GM12878 (cell line): ENCODE data around the gene CCDC187. TPM values are rescaled to one million over a fixed set of nuclear protein-coding genes. Genes with fewer than 3 reads are reported as not detected.

Experiments used
- ATAC-seq: fragments of 200-7000 bp; cut with Tn5 transposase; 3 replicates; pipeline ENCODE4 v1.9.1; 2020; ENCODE audit warnings: mild to moderate bottlenecking, moderate library complexity
- BruUV-seq: library from RNA; stranded (reverse); fragments of 400-500 nt; replicated peaks from 2 replicates; lab custom pipeline; 2021; lab: Mats Ljungman, UMichigan
- CTCF ChIA-PET: fragments of 300-600 bp; sonication (Branson Sonifier 250); formaldehyde crosslinking; extraction: SDS; loops from one replicate; lab custom pipeline; 2021; ENCODE audit warnings: inconsistent platforms; lab: Yijun Ruan, JAX
- POLR2A ChIA-PET: fragments of 350-600 bp; formaldehyde crosslinking; extraction: SDS; loops from one replicate; lab custom pipeline; 2021; ENCODE audit warnings: inconsistent platforms; lab: Charles Lee
- RAD21 ChIA-PET: fragments of 300-600 bp; sonication (Branson Sonifier 250); formaldehyde crosslinking; loops from one replicate; lab custom pipeline; 2023; ENCODE audit warnings: antibody characterized with exemption; ENCODE audit not compliant: unreplicated experiment; lab: Charles Lee
- SMC1A ChIA-PET: fragments of 300-600 bp; sonication (Branson Sonifier 250); formaldehyde crosslinking; loops from one replicate; lab custom pipeline; 2023; ENCODE audit not compliant: unreplicated experiment, uncharacterized antibody; lab: Charles Lee
- DNase-seq: peaks from one replicate; pipeline ENCODE4 v3.0.0-alpha.2; 2011; ENCODE audit warnings: low read depth, low spot score
- FAIRE-seq: peaks from 3 replicates; lab custom pipeline; 2011; peaks lifted over from hg19 to GRCh38; lab: Jason Lieb, UNC
- H2AFZ ChIP-seq: 2 replicates; pipeline ENCODE4 v1.6.0; 2011; ENCODE audit warnings: low read depth, low read length, control low read depth; ENCODE audit not compliant: control insufficient read depth
- H3K27ac ChIP-seq: 2 replicates; pipeline ENCODE4 v1.5.1; 2011; ENCODE audit warnings: control low read depth; ENCODE audit not compliant: control insufficient read depth, insufficient read depth
- H3K27me3 ChIP-seq, 2 experiments: replicated peaks in 1 of 2; 2 replicates each; pipeline versions ENCODE4 v1.6.0 to v1.6.1; 2011; ENCODE audit warnings: low read length in 1 of 2; ENCODE audit not compliant: control insufficient read depth in 2 of 2, insufficient read depth in 2 of 2
- H3K36me3 ChIP-seq, 2 experiments: 2 replicates each; pipeline ENCODE4 v1.5.1; 2011; ENCODE audit warnings: low read length in 1 of 2; ENCODE audit not compliant: control insufficient read depth in 2 of 2, insufficient read depth in 2 of 2
- H3K4me1 ChIP-seq: 2 replicates; pipeline ENCODE4 v1.6.1; 2011; ENCODE audit warnings: mild to moderate bottlenecking, low read length, moderate library complexity, mixed read lengths; ENCODE audit not compliant: control insufficient read depth, insufficient read depth
- H3K4me2 ChIP-seq: 2 replicates; pipeline ENCODE4 v1.6.0; 2011; ENCODE audit warnings: control low read depth; ENCODE audit not compliant: control insufficient read depth, insufficient read depth
- H3K4me3 ChIP-seq: fragments of 200-600 bp; sonication (generic); 2 replicates; pipeline ENCODE4 v1.5.1; 2016
- H3K79me2 ChIP-seq: 2 replicates; pipeline ENCODE4 v1.6.0; 2011; ENCODE audit warnings: low read length; ENCODE audit not compliant: control insufficient read depth, insufficient read depth
- H3K9ac ChIP-seq: 2 replicates; pipeline ENCODE4 v1.8.0; 2011; ENCODE audit warnings: low read length, control low read depth, mixed read lengths; ENCODE audit not compliant: control insufficient read depth, insufficient read depth
- H3K9me3 ChIP-seq: replicated peaks from 3 replicates; pipeline ENCODE4 v1.5.1; 2011; ENCODE audit warnings: mild to moderate bottlenecking, low read length; ENCODE audit not compliant: control insufficient read depth, insufficient read depth
- H4K20me1 ChIP-seq: 2 replicates; pipeline ENCODE4 v1.6.0; 2011; ENCODE audit not compliant: control insufficient read depth, insufficient read depth
- CBX5 ChIP-seq: sonication (generic); IDR thresholded peaks from 2 replicates; pipeline ENCODE4 v1.6.1; 2016; ENCODE audit warnings: low read depth, moderate library complexity, mild to moderate bottlenecking, inconsistent platforms
- IRF5 ChIP-seq: fragments of 450-650 bp; IDR thresholded peaks from 2 replicates; pipeline ENCODE4 v1.6.1; 2017; ENCODE audit warnings: borderline replicate concordance
- MLLT1 ChIP-seq: fragments of 450-650 bp; IDR thresholded peaks from 2 replicates; pipeline ENCODE4 v1.6.1; 2016; ENCODE audit warnings: mild to moderate bottlenecking
- NR2F1 ChIP-seq: fragments of 450-650 bp; conservative IDR thresholded peaks from 2 replicates; pipeline ENCODE4 v1.6.1; 2017; ENCODE audit warnings: mild to moderate bottlenecking
- WGBS: methylation state at CpG from one replicate; pipeline ENCODE4 v1.1.6; 2016; ENCODE audit warnings: low lambda C conversion rate; ENCODE audit not compliant: insufficient replicate concordance, insufficient coverage; ENCODE audit errors: missing lambda C conversion rate; 5-methylcytosine and 5-hydroxymethylcytosine counted together
- in situ Hi-C: fragments of 300-500 bp; cut with MboI; formaldehyde crosslinking; loops from 9 replicates; pipeline ENCODE4 v1.14.3; 2018; ENCODE audit warnings: mixed read lengths
- intact Hi-C: fragments of 100-400 bp; cut with micrococcal nuclease; formaldehyde crosslinking; loops from one replicate; pipeline ENCODE4 v1.14.2; 2022; ENCODE audit not compliant: unreplicated experiment
- polyA plus RNA-seq, 11 experiments: library from polyadenylated mRNA; depleted of rRNA in 4 of 11; unstranded in 6 of 11; stranded (reverse) in 5 of 11; fragments of >200 nt; fragmentation: Nextera tagmentation in 4 of 11; fragmentation: Illumina TruSeq in 1 of 11; extraction: Ambion mirVana in 4 of 11; extraction: Trizol in 1 of 11; gene quantifications; 1 replicate in 1 of 11; 2 replicates in 10 of 11; pipeline versions ENCODE4 v1.2.1 to v1.2.3, GENCODE V29; 2011 to 2016; ENCODE audit warnings: inconsistent platforms in 2 of 11, missing spikeins in 2 of 11, low read depth in 1 of 11
- total RNA-seq, 4 experiments: library from RNA; depleted of rRNA in 3 of 4; stranded (reverse); fragments of >200 nt in 3 of 4; fragmentation: Illumina TruSeq in 1 of 4; extraction: Trizol in 1 of 4; gene quantifications; 2 replicates each; pipeline versions ENCODE4 v1.2.1 to v1.2.3, GENCODE V29; 2013 to 2021

The CCDC187 gene
- total and polyA plus RNA-seq, 10 of the 15 experiments (the other 5 are each of a cell fraction or from before 2014, with no cell fraction given) = 0.04 to 0.23 (median 0.04) TPM; not detected in 7

DNA sequence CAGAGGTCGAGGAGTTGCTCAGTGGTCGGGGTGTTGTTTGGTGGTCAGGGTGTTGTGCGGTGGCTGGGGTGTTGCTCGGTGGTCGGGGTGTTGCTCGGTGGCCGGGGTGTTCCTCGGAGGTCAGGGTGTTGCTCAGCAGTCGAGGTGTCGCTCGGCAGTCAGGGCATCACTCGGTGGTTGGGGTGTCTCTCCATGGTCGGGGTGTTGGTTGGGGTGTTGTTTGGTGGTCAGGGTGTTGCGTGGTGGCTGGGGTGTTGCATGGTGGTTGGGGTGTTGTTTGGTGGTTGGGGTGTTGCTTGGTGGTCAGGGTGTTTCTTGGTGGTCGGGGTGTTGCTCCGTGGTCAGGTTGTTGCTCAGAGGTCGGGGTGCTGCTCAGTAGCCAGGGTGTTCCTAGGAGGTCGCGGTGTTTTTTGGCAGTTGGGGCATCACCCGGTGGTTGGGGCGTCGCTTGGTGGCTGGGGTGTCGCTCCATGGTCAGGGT lies 12.4 kb upstream of the CCDC187 start:
- SMC1A ChIA-PET = no interaction called here
- no TSS peak for BruUV-seq
- in situ Hi-C loops (no loop called here), intact Hi-C loops (no loop called here)
- H3K4me3 ChIP-seq = no peak overlapping the region
- no peak for FAIRE-seq
- H2AFZ ChIP-seq = no peak overlapping the region
- TF ChIP-seq IRF5 = 0 out of 2 replicates have a peak, but pooled peaks have one; percentile 22
- TF ChIP-seq MLLT1 = peak; percentile 71; the same call in 1 of the 2 replicates
- TF ChIP-seq NR2F1 = peak; percentile 11; the same call in 1 of the 2 replicates
- no peak for TF ChIP-seq CBX5
- H3K36me3 ChIP-seq = no peaks in the 10 kb centered on the region
- no peak for DNase-seq
- no peaks in the 10 kb centered on the region for H4K20me1 ChIP-seq
- peaks cover 0 to 6% of the 10 kb centered on the region in 2 experiments for H3K27me3 ChIP-seq
- peaks cover 8% of the 10 kb centered on the region; the same call in 2 of the 3 replicates for H3K9me3 ChIP-seq
- RAD21 ChIA-PET = no interaction called here
- no peak overlapping the region for H3K27ac ChIP-seq
- no peak overlapping the region for H3K4me2 ChIP-seq
- H3K4me1 ChIP-seq = no peaks in the 10 kb centered on the region
- POLR2A ChIA-PET = no interaction called here
- H3K79me2 ChIP-seq = no peaks in the 10 kb centered on the region
- H3K9ac ChIP-seq = no peak overlapping the region
- CTCF ChIA-PET = no interaction called here
- ATAC-seq = no peak
- WGBS = 39% methylated on average over 22 of the region's 23 CpGs
